Measurements from ENCODE around the gene MTOR.

The MTOR gene

DNA sequence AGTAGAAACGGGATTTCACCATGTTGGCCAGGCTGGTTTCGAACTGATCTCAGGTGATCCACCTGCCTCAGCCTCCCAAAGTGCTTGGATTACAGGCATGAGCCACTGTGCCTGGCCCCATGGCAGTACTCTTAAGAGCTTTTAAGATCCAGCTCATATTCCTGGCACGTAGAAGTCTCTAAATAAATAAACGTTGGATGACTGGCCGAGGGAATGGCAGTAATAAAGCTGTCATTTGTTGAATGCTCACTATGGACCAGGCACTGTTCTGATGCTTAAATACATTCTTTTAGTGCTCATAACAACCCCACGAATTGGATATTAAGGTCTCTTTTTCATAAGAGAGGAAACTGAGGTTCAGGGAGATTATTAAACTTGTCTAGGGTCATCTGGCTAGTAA lies 31.5 kb upstream of the MTOR start:
- ChIA-PET CTCF (interaction anchor here (0.7 kb wide), 1 partner anchor 19 kb away, joined by 5 read pairs; no protein-coding TSS in a partner anchor), POLR2A (ENCODE audit: low non-redundant PET) (no interaction called here)
- TF ChIP-seq CTCF (conservative IDR thresholded peaks at IDR 0.05; ENCODE audit: low read depth), result no peak
- no peak overlapping the region for H3K27ac ChIP-seq
- no peak for DNase-seq (ENCODE audit: low spot score)

DNA sequence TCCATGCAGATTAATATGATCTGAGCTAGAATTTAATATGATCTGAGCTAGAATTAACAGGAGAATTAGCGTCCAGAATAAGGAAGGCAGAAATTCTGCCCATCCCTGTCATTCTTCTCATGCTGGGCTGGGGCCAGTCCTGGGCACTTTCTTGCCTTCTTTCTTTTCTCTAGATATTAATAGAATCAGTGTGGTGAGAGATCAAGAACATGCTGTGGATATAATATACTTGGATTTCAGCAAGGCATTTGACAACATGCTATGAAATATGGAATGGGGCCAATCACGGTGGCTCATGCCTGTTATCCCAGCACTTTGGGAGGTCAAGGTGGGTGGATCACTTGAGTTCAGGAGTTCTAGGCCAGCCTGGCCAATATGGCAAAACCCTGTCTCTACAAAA lies 28.7 kb upstream of the MTOR start:
- CTCF ChIA-PET, result interaction anchor here (0.6 kb wide), 1 partner anchor 1470 kb away, joined by 4 read pairs; no protein-coding TSS in a partner anchor
- POLR2A ChIA-PET (ENCODE audit: low non-redundant PET), result no interaction called here
- H3K27ac ChIP-seq, result no peak overlapping the region
- no peak for DNase-seq (ENCODE audit: low spot score)
- TF ChIP-seq CTCF (conservative IDR thresholded peaks at IDR 0.05; ENCODE audit: low read depth), result no peak

DNA sequence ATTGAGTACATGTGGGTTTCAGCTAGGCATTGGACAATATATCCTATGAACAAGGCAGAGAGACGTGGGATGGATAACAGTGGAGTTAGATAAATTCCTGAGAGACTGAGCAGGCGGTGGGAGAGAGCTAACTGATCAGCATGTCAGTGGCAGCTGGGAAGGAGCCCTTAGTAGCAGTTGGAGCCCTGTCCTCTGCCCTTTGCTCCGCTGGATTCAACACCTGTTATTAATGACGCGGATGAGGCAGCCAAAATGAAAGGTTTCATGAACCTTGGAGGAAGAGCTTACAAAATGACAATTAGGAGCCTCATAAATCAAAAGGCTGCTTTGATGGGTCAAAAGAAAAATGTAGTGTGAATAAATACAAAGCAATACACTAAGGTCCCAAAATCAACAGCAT lies 26.7 kb upstream of the MTOR start:
- TF ChIP-seq CTCF (conservative IDR thresholded peaks at IDR 0.05; ENCODE audit: low read depth), result no peak
- H3K27ac ChIP-seq, result no peak overlapping the region
- ChIA-PET POLR2A (ENCODE audit: low non-redundant PET) (no interaction called here), CTCF (no interaction called here)
- DNase-seq (ENCODE audit: low spot score), result no peak

- ChIA-PET POLR2A (ENCODE audit: low non-redundant PET) (interaction anchor here (0.6 kb wide), 1 partner anchor 29 kb away, joined by 5 read pairs; no protein-coding TSS in a partner anchor), CTCF (interaction anchor here (0.6 to 1.3 kb wide), 6 partner anchors 10 to 841 kb away, joined by 3 to 5 read pairs (median 3); no protein-coding TSS in a partner anchor)
- TF ChIP-seq CTCF (conservative IDR thresholded peaks at IDR 0.05; ENCODE audit: low read depth), result no peak
- H3K27ac ChIP-seq, result no peak overlapping the region
- no peak for DNase-seq (ENCODE audit: low spot score)
These were observed 24.5 kb upstream of the MTOR start for GRCh38 chr1:11286735-11287410.

- CTCF ChIA-PET, result interaction anchor here (0.6 to 1.3 kb wide), 8 partner anchors 9 to 840 kb away, joined by 3 to 6 read pairs (median 4); no protein-coding TSS in a partner anchor
- DNase-seq (ENCODE audit: low spot score), result no peak
- 0 out of 2 replicates have a peak, but pooled peaks have one; percentile 24 for TF ChIP-seq CTCF (conservative IDR thresholded peaks at IDR 0.05; ENCODE audit: low read depth)
- no peak overlapping the region for H3K27ac ChIP-seq
- POLR2A ChIA-PET (ENCODE audit: low non-redundant PET), result no interaction called here
These were observed 23.8 kb upstream of the MTOR start for GRCh38 chr1:11285883-11286734.

GRCh38 chr1:11284784-11285183 lies 22.4 kb upstream of the MTOR start:
- H3K27ac ChIP-seq, result no peak overlapping the region
- ChIA-PET POLR2A (ENCODE audit: low non-redundant PET) (no interaction called here), CTCF (interaction anchor here (1.3 kb wide), 1 partner anchor 43 kb away, joined by 3 read pairs; no protein-coding TSS in a partner anchor)
- DNase-seq (ENCODE audit: low spot score), result no peak
- TF ChIP-seq CTCF (conservative IDR thresholded peaks at IDR 0.05; ENCODE audit: low read depth), result no peak

All from RWPE1 (cell line).